HTERT RPE-1 (cell line): Measurements from ENCODE around the gene SPSB4.
"Not testable (repeated sequence)": the region's sequence is repeated elsewhere in the genome, so short reads cannot be mapped to it uniquely, and the experiment has no call there.

ENCODE experiments used
- in situ Hi-C: fragments of 300-500 bp; cut with MboI; formaldehyde crosslinking; loops from 4 replicates; pipeline ENCODE4 v1.14.3; 2020; ENCODE audit warnings: low sequenced_read_pairs

Gene SPSB4

GRCh38 chr3:141114179-141114745 is 63.1 kb downstream of the SPSB4 start:
- in situ Hi-C loops = no loop called here

DNA sequence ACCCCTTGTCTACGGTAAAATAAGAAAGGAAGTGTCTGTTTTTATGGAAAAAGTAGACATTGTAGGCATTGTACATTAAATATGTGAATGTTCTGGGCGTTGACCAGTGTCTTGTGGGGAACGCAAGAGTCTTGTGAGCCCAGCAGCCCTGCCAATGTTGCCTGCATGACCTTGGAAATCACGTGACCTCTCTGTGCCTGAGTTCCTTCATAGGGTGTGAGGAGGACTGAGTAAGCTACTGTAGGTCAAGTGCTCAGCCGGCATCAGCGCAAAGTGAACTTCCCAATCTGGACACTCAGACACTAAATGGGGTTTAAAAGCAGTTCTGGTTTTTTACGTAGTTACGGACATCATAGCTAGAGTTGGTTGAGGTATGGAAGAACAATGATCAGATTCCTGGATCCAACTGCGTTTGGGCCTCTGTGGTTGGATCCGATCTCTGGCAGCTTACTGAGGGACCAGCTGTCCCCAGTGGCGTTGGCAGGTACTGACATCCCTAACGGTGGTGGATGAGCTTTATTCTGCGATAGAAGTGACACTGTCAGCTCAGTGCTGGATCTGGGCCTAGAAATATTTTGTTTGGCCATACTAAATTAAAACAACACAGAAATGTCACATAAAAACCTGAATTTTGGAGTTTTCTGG is 63.8 kb downstream of the SPSB4 start:
- in situ Hi-C loops = no loop called here

DNA sequence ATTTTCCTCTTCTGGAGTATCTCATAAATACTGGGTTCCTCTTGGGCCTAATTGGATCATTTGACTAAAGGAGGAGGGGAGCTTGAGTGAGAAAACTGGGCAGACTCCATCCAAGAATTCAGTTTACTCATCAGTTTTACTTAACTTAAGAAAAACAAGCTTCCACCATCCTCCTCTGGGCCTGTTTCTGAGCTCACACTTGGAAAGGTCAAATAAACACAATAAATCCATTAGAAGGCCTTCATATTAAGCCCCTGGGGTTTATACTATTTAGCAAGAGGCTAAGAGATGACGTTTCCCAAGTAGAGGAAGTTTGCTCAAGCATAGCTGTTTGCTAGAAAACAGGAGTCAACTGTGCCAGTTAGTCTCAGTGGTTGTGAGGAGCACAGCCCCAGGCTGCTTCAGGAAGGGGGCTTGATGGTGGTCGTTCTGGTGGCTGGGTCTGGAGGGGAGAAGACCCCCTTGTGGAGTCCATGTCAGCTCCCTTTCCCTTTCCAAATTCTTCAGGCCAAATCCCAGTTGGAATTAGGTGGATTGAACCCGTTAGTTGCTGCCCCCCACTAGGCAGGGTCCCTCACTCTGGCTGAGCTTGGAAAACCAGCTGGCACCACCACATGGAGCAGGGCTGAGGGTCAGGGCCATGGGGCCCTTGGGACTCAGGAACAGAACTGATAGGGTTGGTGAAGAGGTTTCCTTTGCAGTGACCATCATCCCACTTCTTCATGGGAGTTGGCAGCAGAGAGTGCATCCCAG is 64.8 kb downstream of the SPSB4 start:
- in situ Hi-C loops = no loop called here

DNA sequence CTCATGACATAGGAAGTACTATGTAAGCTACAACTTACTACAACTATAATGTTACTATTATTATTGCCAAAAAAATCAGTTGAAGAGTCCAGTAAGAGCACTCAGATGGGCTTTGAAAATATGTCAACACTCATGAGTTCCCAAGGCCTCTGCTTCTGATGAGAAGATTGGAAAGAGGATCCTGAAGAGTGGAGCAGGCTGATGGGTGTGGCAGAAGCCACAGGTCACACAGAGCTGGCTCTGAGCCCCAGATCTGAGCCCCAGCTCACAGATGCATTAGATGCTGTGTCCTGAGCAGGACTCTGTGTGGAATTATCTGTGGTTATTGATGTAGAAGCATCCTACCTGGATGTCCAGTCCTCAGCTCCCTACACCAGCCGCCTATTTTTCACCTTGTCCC is 65.6 kb downstream of the SPSB4 start:
- in situ Hi-C loops = no loop called here

- in situ Hi-C loops = not testable (repeated sequence)
Measured at GRCh38 chr3:141117982-141118381, 66.8 kb downstream of the SPSB4 start.

- in situ Hi-C loops = no loop called here
Measured at GRCh38 chr3:141122455-141123030, 71.4 kb downstream of the SPSB4 start.

GRCh38 chr3:141123677-141124410 is 72.7 kb downstream of the SPSB4 start:
- in situ Hi-C loops = no loop called here

- in situ Hi-C loops = no loop called here
Measured at GRCh38 chr3:141124715-141125114, 73.6 kb downstream of the SPSB4 start.

DNA sequence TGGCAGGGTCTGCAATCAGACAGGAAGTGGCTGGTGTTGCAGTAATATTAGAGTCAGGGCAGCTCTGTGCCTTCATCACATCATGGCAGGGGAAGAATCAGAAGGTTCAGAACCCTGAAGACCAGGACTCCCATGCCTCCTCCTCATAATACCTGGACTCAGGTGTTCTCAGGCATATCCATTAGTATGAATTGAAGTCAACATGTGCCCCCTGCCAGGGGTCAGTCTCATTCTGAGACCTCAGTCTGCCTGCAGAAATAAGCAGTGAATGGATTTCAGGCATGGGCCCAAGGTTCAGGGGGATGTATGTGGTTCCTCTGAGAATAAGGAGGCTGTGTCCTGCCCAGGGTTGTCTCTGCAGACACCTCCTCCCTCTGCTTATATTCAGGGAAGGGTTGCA is 74.2 kb downstream of the SPSB4 start:
- in situ Hi-C loops = no loop called here

DNA sequence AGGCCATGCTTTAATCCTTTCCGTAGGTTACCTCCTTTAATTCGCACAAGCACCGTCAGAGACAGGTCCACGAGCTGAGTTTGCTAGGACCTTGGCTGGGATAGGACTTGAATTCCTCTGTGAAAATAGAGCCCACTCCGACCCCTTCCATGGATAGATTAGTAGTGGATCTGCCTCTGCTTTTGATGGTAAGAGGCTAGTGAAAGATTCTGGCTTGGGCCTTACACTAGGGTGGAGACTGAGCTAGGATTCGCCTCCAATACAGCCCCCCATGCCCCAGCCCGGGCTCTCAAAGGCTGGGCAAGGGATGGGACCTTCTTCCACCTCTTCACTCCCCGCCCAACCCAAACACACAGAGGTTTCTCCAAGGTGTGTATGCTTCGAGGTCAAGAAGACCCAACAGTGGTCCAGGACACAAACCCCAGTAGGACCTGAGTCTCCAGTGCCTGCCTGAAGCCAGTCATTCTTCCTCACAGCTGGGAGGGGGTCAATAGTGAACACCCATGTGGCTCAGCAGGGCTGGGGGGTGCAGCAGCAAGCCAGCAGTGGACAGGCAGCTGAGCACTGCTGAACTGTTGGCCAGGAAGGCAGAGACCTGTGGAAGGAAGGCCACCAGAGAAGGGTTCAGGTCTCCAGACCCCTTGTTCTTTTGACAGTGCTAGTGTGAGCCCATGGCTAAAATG is 75.7 kb downstream of the SPSB4 start:
- in situ Hi-C loops = no loop called here

GRCh38 chr3:141127344-141128125 is 76.4 kb downstream of the SPSB4 start:
- in situ Hi-C loops = no loop called here

DNA sequence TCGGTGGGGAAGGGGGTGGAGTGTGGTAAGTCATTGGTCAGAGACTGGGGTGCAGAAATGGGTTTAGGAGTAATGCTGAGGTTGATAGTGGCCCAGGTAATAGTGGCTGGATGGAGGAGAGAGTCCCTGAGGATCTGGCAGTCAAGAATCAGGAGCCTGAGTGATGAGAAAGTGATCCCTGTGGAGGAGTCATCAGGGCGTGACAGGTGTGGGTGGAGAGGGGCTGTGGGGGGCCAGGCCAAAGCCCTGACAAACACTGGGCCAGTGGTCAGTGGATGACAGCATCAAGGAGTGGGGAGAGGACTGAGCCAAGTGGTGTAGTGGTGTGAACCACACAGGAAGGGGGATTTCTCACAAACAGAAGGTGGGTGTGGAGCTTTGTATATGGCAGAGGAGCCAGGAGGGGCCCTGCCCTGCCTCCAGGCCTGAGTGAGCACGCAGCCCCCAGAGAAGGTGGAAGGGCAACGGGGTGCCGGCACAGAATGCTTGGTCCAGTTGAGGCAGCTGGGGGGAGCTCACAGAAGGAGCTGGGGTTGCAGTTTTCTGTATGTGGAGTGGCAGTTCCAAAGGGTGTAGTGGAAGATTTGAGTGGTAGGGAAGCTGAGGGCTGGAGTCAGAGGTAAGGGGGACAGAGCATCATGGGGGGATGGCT is 77.1 kb downstream of the SPSB4 start:
- in situ Hi-C loops = no loop called here

- in situ Hi-C loops = no loop called here
Measured at GRCh38 chr3:141129049-141129448, 77.9 kb downstream of the SPSB4 start.

DNA sequence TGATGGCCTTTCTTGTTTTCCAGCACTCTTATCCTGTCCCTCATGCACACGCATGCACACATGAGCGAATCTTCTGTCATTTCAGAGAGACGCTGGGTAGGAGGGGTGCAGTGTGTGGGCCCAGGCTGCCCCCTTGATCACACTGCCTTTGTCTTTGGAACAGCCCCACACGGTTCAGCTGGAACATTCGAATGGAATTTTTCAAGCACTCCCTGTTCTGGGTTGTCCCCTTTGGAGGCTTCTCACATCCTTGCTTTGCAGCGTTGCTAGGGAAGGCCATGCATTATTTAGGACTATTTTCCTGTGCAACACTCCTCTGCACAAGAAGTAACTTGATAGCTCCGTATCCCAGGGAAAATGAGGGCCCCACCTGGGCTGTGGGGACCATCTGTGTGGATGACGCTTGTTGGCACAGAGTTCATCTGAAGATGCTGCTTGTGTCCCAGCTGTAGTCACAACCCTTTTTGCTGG is 78.4 kb downstream of the SPSB4 start:
- in situ Hi-C loops = no loop called here

- in situ Hi-C loops = no loop called here
Measured at GRCh38 chr3:141143517-141143916, 92.4 kb downstream of the SPSB4 start.

DNA sequence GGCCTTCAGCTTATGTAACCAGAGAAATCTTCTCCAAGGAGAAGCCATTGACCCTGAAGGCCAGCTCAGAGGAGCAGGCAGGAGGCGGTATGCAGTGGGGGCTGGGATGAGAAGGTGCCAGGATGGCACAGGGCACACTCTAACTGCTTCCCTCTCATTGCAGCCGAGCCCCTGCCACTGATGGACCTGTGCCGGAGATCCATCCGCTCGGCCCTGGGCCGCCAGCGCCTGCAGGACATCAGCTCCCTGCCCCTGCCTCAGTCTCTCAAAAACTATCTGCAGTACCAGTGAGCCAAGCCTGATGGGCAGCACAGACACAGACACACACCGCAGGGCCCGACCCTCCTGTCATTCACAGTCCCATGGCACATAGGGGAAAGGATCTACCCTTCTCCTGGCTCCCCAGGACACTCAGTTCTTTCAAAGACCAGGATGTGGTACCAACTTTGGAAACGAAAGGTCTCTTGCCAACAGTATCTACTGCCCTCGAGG is 95.9 kb downstream of the SPSB4 start:
- in situ Hi-C loops = no loop called here

GRCh38 chr3:141147657-141148056 is 96.5 kb downstream of the SPSB4 start:
- in situ Hi-C loops = no loop called here

DNA sequence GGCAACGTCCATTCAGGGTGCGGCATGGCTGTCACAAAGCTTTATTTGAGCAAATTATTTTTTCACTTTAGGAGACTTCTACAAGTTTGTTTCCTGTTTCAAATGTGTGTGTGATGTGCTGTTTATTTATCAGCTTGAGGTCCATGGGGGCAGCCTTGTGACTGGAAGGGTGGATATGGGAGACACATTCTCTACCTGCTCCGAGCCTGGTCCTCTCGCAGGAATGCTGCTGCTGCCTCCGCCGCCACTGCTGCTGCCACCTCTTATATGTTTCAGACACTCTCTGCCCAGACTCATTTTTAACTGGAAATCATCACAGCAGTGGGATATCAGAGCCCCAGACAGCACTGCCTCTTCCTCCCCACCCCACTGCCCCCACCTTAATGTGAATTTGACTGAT is 97.0 kb downstream of the SPSB4 start:
- in situ Hi-C loops = no loop called here

GRCh38 chr3:141148770-141149169 is 97.6 kb downstream of the SPSB4 start:
- in situ Hi-C loops = no loop called here
